K562 (cell line): ENCODE measurements around the gene OFD1. TPM values are rescaled to one million over a fixed set of nuclear protein-coding genes. Genes with fewer than 3 reads are reported as not detected.

Source experiments
- ATAC-seq: fragments of 200-7000 bp; cut with Tn5 transposase; 3 replicates; pipeline ENCODE4 v1.9.1; 2020; ENCODE audit warnings: moderate library complexity
- BruUV-seq: library from RNA; stranded (reverse); fragments of 400-500 nt; replicated peaks from 2 replicates; lab custom pipeline; 2021; lab: Mats Ljungman, UMichigan
- CTCF ChIA-PET: fragments of 300-600 bp; formaldehyde crosslinking; extraction: SDS; loops from one replicate; lab custom pipeline; 2021; ENCODE audit warnings: low intra/inter-chr PET ratio; lab: Yijun Ruan, JAX
- POLR2A ChIA-PET: fragments of 300-600, 350-650 bp; sonication (Branson Sonifier 250); formaldehyde crosslinking; extraction: SDS; loops from one replicate; lab custom pipeline; 2021; ENCODE audit warnings: antibody characterized with exemption, inconsistent platforms; lab: Yijun Ruan, JAX
- DNase-seq, 4 experiments: peaks; one replicate each; pipeline versions ENCODE4 v3.0.0 to v3.0.0-alpha.2; 2011 to 2018; ENCODE audit warnings: low spot score in 3 of 4, mixed read lengths in 3 of 4; ENCODE audit errors: extremely low read depth in 1 of 4
- FAIRE-seq: peaks from 2 replicates; lab custom pipeline; 2011; peaks lifted over from hg19 to GRCh38; lab: Jason Lieb, UNC
- H2AFZ ChIP-seq: 2 replicates; pipeline ENCODE4 v1.6.0; 2011; ENCODE audit warnings: low read depth, low read length, control low read depth, inconsistent platforms
- H3K27ac ChIP-seq: fragments of 200-600 bp; 3 replicates; pipeline ENCODE4 v1.8.0; 2011; ENCODE audit warnings: low read depth, mild to moderate bottlenecking, control low read depth, inconsistent platforms, low read length, moderate library complexity, mixed read lengths; ENCODE audit errors: extremely low read depth
- H3K27me3 ChIP-seq, 2 experiments: fragments of 300-600 bp in 1 of 2; 2 replicates in 1 of 2; 3 replicates in 1 of 2; pipeline versions ENCODE4 v1.6.0 to v1.8.0; 2011; ENCODE audit warnings: inconsistent platforms in 2 of 2, low read length in 2 of 2, mild to moderate bottlenecking in 1 of 2, mixed read lengths in 1 of 2, moderate library complexity in 1 of 2; ENCODE audit not compliant: control insufficient read depth in 2 of 2, insufficient read depth in 2 of 2
- H3K36me3 ChIP-seq: fragments of 300-600 bp; 3 replicates; pipeline ENCODE4 v1.8.0; 2011; ENCODE audit warnings: mild to moderate bottlenecking, low read length, inconsistent platforms; ENCODE audit not compliant: control insufficient read depth, insufficient read depth
- H3K4me1 ChIP-seq, 2 experiments: fragments of 200-600 bp in 1 of 2; replicated peaks in 1 of 2; 2 replicates in 1 of 2; 3 replicates in 1 of 2; pipeline versions ENCODE4 v1.5.1 to v1.8.0; 2011; ENCODE audit warnings: inconsistent platforms in 2 of 2, low read length in 2 of 2, mild to moderate bottlenecking in 1 of 2, mixed read lengths in 1 of 2, moderate library complexity in 1 of 2; ENCODE audit not compliant: control insufficient read depth in 2 of 2, insufficient read depth in 2 of 2
- H3K4me2 ChIP-seq: 2 replicates; pipeline ENCODE4 v1.6.1; 2011; ENCODE audit warnings: low read length, control low read depth, inconsistent platforms, mixed read lengths; ENCODE audit not compliant: insufficient read depth
- H3K4me3 ChIP-seq: fragments of 200-600 bp; sonication (generic), shearing (Covaris generic); 2 replicates; pipeline ENCODE4 v1.5.1; 2016; ENCODE audit warnings: control low read depth, inconsistent platforms
- H3K79me2 ChIP-seq: fragments of 200-600 bp; 3 replicates; pipeline ENCODE4 v1.8.0; 2011; ENCODE audit warnings: low read length, inconsistent platforms; ENCODE audit not compliant: control insufficient read depth, insufficient read depth
- H3K9ac ChIP-seq, 2 experiments: 2 replicates each; pipeline versions ENCODE4 v1.6.0 to v1.6.1; 2011; ENCODE audit warnings: low read depth in 2 of 2, low read length in 2 of 2, control low read depth in 1 of 2, inconsistent platforms in 1 of 2, mild to moderate bottlenecking in 1 of 2, mixed read lengths in 1 of 2; ENCODE audit not compliant: insufficient read depth in 1 of 2
- H3K9me1 ChIP-seq: one replicate; pipeline ENCODE4 v1.6.0; 2011; ENCODE audit warnings: inconsistent platforms, mild to moderate bottlenecking, low read length, moderate library complexity; ENCODE audit not compliant: control insufficient read depth, insufficient read depth
- H3K9me3 ChIP-seq: replicated peaks from 2 replicates; pipeline ENCODE4 v1.5.1; 2011; ENCODE audit warnings: low read depth, low read length, inconsistent platforms; ENCODE audit not compliant: control insufficient read depth, insufficient read depth
- H4K20me1 ChIP-seq: replicated peaks from 2 replicates; pipeline ENCODE4 v1.6.1; 2011; ENCODE audit warnings: low read length, inconsistent platforms, mixed read lengths; ENCODE audit not compliant: control insufficient read depth, insufficient read depth
- AFF4 ChIP-seq: sonication (generic); formaldehyde crosslinking; IDR thresholded peaks from 2 replicates; pipeline ENCODE4 v1.8.0; 2023; ENCODE audit warnings: mild to moderate bottlenecking, missing genetic modification reagents
- ATF3 ChIP-seq, 2 experiments: fragments of 450-650 bp in 1 of 2; sonication (generic) in 1 of 2; formaldehyde crosslinking in 1 of 2; IDR thresholded peaks in 1 of 2; conservative IDR thresholded peaks in 1 of 2; 2 replicates each; pipeline versions ENCODE4 v1.6.1 to v1.8.1; 2016 to 2023; ENCODE audit warnings: mild to moderate bottlenecking in 2 of 2, moderate library complexity in 2 of 2, inconsistent platforms in 1 of 2, missing genetic modification reagents in 1 of 2
- ATF7 ChIP-seq: fragments of 450-650 bp; IDR thresholded peaks from 2 replicates; pipeline ENCODE4 v1.7.1; 2014; ENCODE audit warnings: mild to moderate bottlenecking, moderate library complexity
- COPS2 ChIP-seq: fragments of 450-650 bp; conservative IDR thresholded peaks from 2 replicates; pipeline ENCODE4 v1.6.1; 2016; ENCODE audit warnings: mild to moderate bottlenecking, moderate library complexity
- ELK3 ChIP-seq: fragments of 450-650 bp; formaldehyde crosslinking; IDR thresholded peaks from 2 replicates; pipeline ENCODE4 v1.4.0; 2020; ENCODE audit warnings: mild to moderate bottlenecking
- KLF13 ChIP-seq: fragments of 450-650 bp; IDR thresholded peaks from 2 replicates; pipeline ENCODE4 v1.6.1; 2016; ENCODE audit warnings: missing genetic modification characterization, low read depth, mild to moderate bottlenecking, missing compliant biosample characterization, moderate library complexity, borderline replicate concordance
- MCM2 ChIP-seq: fragments of 450-650 bp; IDR thresholded peaks from 2 replicates; pipeline ENCODE4 v1.6.1; 2017; ENCODE audit warnings: low read depth, mild to moderate bottlenecking
- PYGO2 ChIP-seq: fragments of 450-650 bp; IDR thresholded peaks from 2 replicates; pipeline ENCODE4 v1.6.1; 2016; ENCODE audit warnings: mild to moderate bottlenecking, missing genetic modification characterization, moderate library complexity, missing compliant biosample characterization
- SIRT6 ChIP-seq: IDR thresholded peaks from one replicate; pipeline ENCODE4 v1.6.1; 2012; ENCODE audit warnings: low read depth, mild to moderate bottlenecking, control low read depth, inconsistent platforms, low read length, moderate library complexity
- TFAP4 ChIP-seq: sonication (generic); formaldehyde crosslinking; IDR thresholded peaks from 2 replicates; pipeline ENCODE4 v1.8.0; 2022; ENCODE audit warnings: missing genetic modification reagents, mild to moderate bottlenecking, moderate library complexity, borderline replicate concordance
- WGBS: fragments of 100-300 bp; shearing (Covaris generic); methylation state at CpG from one replicate; pipeline ENCODE4 v1.1.6; 2016; ENCODE audit warnings: low coverage, mixed read lengths; ENCODE audit not compliant: insufficient coverage; ENCODE audit errors: missing lambda C conversion rate; 5-methylcytosine and 5-hydroxymethylcytosine counted together
- in situ Hi-C: fragments of 300-500 bp; cut with MboI; formaldehyde crosslinking; loops from 4 replicates; pipeline ENCODE4 v1.15.0; 2018; ENCODE audit warnings: inconsistent platforms, mixed read lengths
- intact Hi-C: fragments of 100-400 bp; cut with micrococcal nuclease; formaldehyde crosslinking; loops from 2 replicates; pipeline ENCODE4 v1.14.2; 2022
- polyA plus RNA-seq, 8 experiments: library from polyadenylated mRNA; depleted of rRNA in 4 of 8; stranded (reverse) in 5 of 8; unstranded in 3 of 8; fragments of >200 nt; fragmentation: Nextera tagmentation in 2 of 8; fragmentation: Illumina TruSeq in 1 of 8; extraction: Ambion mirVana in 2 of 8; extraction: Trizol in 1 of 8; gene quantifications; 2 replicates each; pipeline versions ENCODE4 v1.2.1 to v1.2.3, GENCODE V29; 2011 to 2014; ENCODE audit warnings: inconsistent platforms in 1 of 8, missing spikeins in 1 of 8
- total RNA-seq, 7 experiments: library from RNA; depleted of rRNA in 6 of 7; stranded (reverse); fragments of >200 nt in 6 of 7; fragmentation: Illumina TruSeq in 2 of 7; extraction: Trizol in 2 of 7; gene quantifications; 2 replicates each; pipeline versions ENCODE4 v1.2.1 to v1.2.3, GENCODE V29; 2011 to 2021; ENCODE audit warnings: low replicate concordance in 1 of 7

OFD1 gene
- total and polyA plus RNA-seq, 9 of the 15 experiments (the other 6 are each of a cell fraction or from before 2014, with no cell fraction given) = 22.0 to 49.1 (median 30.2) TPM

GRCh38 chrX:13694359-13694758, 40.2 kb upstream of the OFD1 start:
- H3K9me1 ChIP-seq = no peaks in the 10 kb centered on the region
- DNase-seq (no peak), ATAC-seq (no peak), FAIRE-seq (no peak)
- H2AFZ ChIP-seq = no peak overlapping the region
- no TSS peak for BruUV-seq
- intact Hi-C loops (no loop called here), in situ Hi-C loops (no loop called here)
- WGBS = 75% methylated on average over 2 of the region's 2 CpGs
- peaks cover 27% of the 10 kb centered on the region; the same call in 1 of the 2 replicates for H4K20me1 ChIP-seq
- CTCF ChIA-PET = no interaction called here
- H3K4me1 ChIP-seq = peaks cover 8 to 57% of the 10 kb centered on the region in 2 experiments
- H3K27me3 ChIP-seq = no peaks in the 10 kb centered on the region
- no peak overlapping the region for H3K4me3 ChIP-seq
- POLR2A ChIA-PET = interaction anchor here (0.8 kb wide), 1 partner anchor 334 kb away, joined by 4 read pairs; no protein-coding TSS in a partner anchor
- no peak overlapping the region for H3K27ac ChIP-seq
- H3K9me3 ChIP-seq = no peaks in the 10 kb centered on the region
- peaks cover 12% of the 10 kb centered on the region; the same call in 1 of the 3 replicates for H3K36me3 ChIP-seq
- H3K4me2 ChIP-seq = no peak overlapping the region
- peaks cover 95% of the 10 kb centered on the region for H3K79me2 ChIP-seq
- no peak overlapping the region for H3K9ac ChIP-seq
- TF ChIP-seq AFF4 (no peak), MCM2 (no peak), ATF3 (IDR thresholded peaks at IDR 0.05) (peak; percentile 67), ATF3 (CRISPR knock-in tag; conservative IDR thresholded peaks at IDR 0.05) (no peak), KLF13 (no peak), SIRT6 (no peak), TFAP4 (CRISPR knock-in tag) (no peak), ELK3 (CRISPR knock-in tag) (no peak), PYGO2 (tag) (no peak), COPS2 (no peak), ATF7 (peak; percentile 32; the same call in 1 of the 2 replicates)
